GM10248 (cell line): ENCODE measurements around the gene FCRL1.

Experiments used
- CTCF ChIA-PET: fragments of 300-600 bp; sonication (Branson Sonifier 250); formaldehyde crosslinking; extraction: SDS; loops from one replicate; lab custom pipeline; 2021; ENCODE audit warnings: antibody characterized with exemption; lab: Yijun Ruan, JAX
- POLR2A ChIA-PET: fragments of 350-650 bp; sonication (Branson Sonifier 250); formaldehyde crosslinking; extraction: SDS; loops from one replicate; lab custom pipeline; 2020; ENCODE audit warnings: antibody characterized with exemption; lab: Yijun Ruan, JAX
- DNase-seq: peaks from one replicate; pipeline ENCODE4 v3.0.0; 2012; ENCODE audit errors: extremely low spot score
- CTCF ChIP-seq: IDR thresholded peaks from 2 replicates; pipeline ENCODE4 v1.5.1; 2012; ENCODE audit warnings: mild to moderate bottlenecking, low read depth; ENCODE audit errors: extremely low read depth, missing control alignments, control extremely low read depth

The FCRL1 gene

GRCh38 chr1:157831968-157832626, 12.2 kb upstream of the FCRL1 start:
- POLR2A ChIA-PET, result no interaction called here
- CTCF ChIA-PET, result interaction anchor here (0.8 kb wide), 1 partner anchor 10 kb away, joined by 4 read pairs; the partner anchor contains the start of gene CD5L
- no peak for DNase-seq
- TF ChIP-seq CTCF, result no peak

- no peak for TF ChIP-seq CTCF
- DNase-seq, result no peak
- POLR2A ChIA-PET, result no interaction called here
- CTCF ChIA-PET, result no interaction called here
These were observed 11.0 kb upstream of the FCRL1 start for GRCh38 chr1:157830887-157831286.

- no peak for DNase-seq
These were observed 9.8 kb upstream of the FCRL1 start for GRCh38 chr1:157829711-157830110.

GRCh38 chr1:157829210-157829609, 9.3 kb upstream of the FCRL1 start:
- no peak for TF ChIP-seq CTCF
- ChIA-PET POLR2A (no interaction called here), CTCF (interaction anchor here (0.9 to 1.3 kb wide), 5 partner anchors 10 to 296 kb away, joined by 3 read pairs; no protein-coding TSS in a partner anchor)
- no peak for DNase-seq

More at GRCh38 chr1:157829711-157830110, 9.8 kb upstream of the FCRL1 start:
- no peak for TF ChIP-seq CTCF
- ChIA-PET CTCF (interaction anchor here (0.9 to 1.3 kb wide), 5 partner anchors 9 to 295 kb away, joined by 3 read pairs; no protein-coding TSS in a partner anchor), POLR2A (no interaction called here)

- no peak for DNase-seq
- ChIA-PET CTCF (interaction anchor here (1.1 kb wide), 1 partner anchor 50 kb away, joined by 3 read pairs; no protein-coding TSS in a partner anchor), POLR2A (no interaction called here)
- no peak for TF ChIP-seq CTCF
These were observed 379 bp upstream of the FCRL1 start for GRCh38 chr1:157820299-157820698.

- ChIA-PET POLR2A (no interaction called here), CTCF (interaction anchor here (0.9 kb wide), 1 partner anchor 239 kb away, joined by 3 read pairs; no protein-coding TSS in a partner anchor)
- no peak for DNase-seq
- TF ChIP-seq CTCF, result no peak
These were observed 705 bp downstream of the FCRL1 start for GRCh38 chr1:157819215-157819614.
